ENCODE results near the gene IL6R. TPM values are rescaled to one million over a fixed set of nuclear protein-coding genes. Genes with fewer than 3 reads are reported as not detected.

Gene IL6R
- total and polyA plus RNA-seq, 2 experiments from 2014 or later, result 35.1 to 38.5 TPM

- no peak for TF ChIP-seq EZH2phosphoT487 (IDR thresholded peaks at IDR 0.05; ENCODE audit: low read depth, severe bottlenecking, unreplicated experiment)
- TF ChIP-seq EZH2 (IDR thresholded peaks at IDR 0.05; ENCODE audit: borderline replicate concordance), result no peak
- TF ChIP-seq CTCF (IDR thresholded peaks at IDR 0.05; ENCODE audit: poor library complexity), result no peak
- no peaks in the 10 kb centered on the region for H4K20me1 ChIP-seq (ENCODE audit: insufficient read depth, poor library complexity, severe bottlenecking)
- no peaks in the 10 kb centered on the region for H3K4me1 ChIP-seq (ENCODE audit: insufficient read depth)
- 70% methylated on average over 1 of the region's 3 CpGs for WGBS (ENCODE audit: low lambda C conversion rate, missing lambda C conversion rate)
- no peak overlapping the region for H3K4me3 ChIP-seq
- H3K4me2 ChIP-seq, result no peak overlapping the region
- H3K9me2 ChIP-seq (replicated peaks; ENCODE audit: insufficient read depth), result no peaks in the 10 kb centered on the region
- peak; percentile 23 for DNase-seq (ENCODE audit: low spot score)
- no peaks in the 10 kb centered on the region for H3K27me3 ChIP-seq
- no peaks in the 10 kb centered on the region for H3K36me3 ChIP-seq (replicated peaks; ENCODE audit: insufficient read depth, low read depth)
- H2AFZ ChIP-seq, result no peak overlapping the region
- H3K27ac ChIP-seq, result no peak overlapping the region
- H3K9me3 ChIP-seq (ENCODE audit: low read depth), result no peaks in the 10 kb centered on the region
- no peaks in the 10 kb centered on the region for H3K79me2 ChIP-seq
Observed at GRCh38 chr1:154474802-154475201, 69.7 kb downstream of the IL6R start.

DNA sequence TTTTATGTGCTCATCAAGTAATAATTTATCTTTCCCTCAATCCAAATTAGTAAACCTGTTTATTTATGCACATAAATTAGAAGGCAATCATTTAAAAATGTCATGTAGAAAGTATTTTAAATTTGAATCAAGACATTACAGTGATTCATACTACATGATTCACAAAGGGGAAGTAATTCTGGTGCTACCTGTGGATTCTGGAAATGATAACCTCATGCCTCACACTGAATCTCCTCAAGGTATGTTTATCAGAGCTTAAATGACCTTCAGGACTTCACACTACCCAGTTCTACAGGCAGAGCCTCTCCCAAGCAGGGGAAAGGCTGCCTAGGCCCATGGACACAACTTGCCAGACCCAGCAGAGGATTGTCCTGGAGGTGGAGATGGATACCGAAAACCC lies 71.6 kb downstream of the IL6R start:
- Histone ChIP-seq H3K9me3 (ENCODE audit: low read depth) (no peaks in the 10 kb centered on the region), H2AFZ (no peak overlapping the region), H3K79me2 (no peaks in the 10 kb centered on the region), H3K4me2 (no peak overlapping the region), H4K20me1 (ENCODE audit: insufficient read depth, poor library complexity, severe bottlenecking) (no peaks in the 10 kb centered on the region), H3K27me3 (no peaks in the 10 kb centered on the region), H3K4me1 (ENCODE audit: insufficient read depth) (no peaks in the 10 kb centered on the region), H3K4me3 (no peak overlapping the region), H3K9me2 (replicated peaks; ENCODE audit: insufficient read depth) (no peaks in the 10 kb centered on the region), H3K27ac (no peak overlapping the region), H3K36me3 (replicated peaks; ENCODE audit: insufficient read depth, low read depth) (no peaks in the 10 kb centered on the region)
- TF ChIP-seq EZH2 (IDR thresholded peaks at IDR 0.05; ENCODE audit: borderline replicate concordance) (no peak), EZH2phosphoT487 (IDR thresholded peaks at IDR 0.05; ENCODE audit: low read depth, severe bottlenecking, unreplicated experiment) (no peak), CTCF (IDR thresholded peaks at IDR 0.05; ENCODE audit: poor library complexity) (no peak)
- no peak for DNase-seq (ENCODE audit: low spot score)
- 89% methylated on average over 1 of the region's 1 CpG for WGBS (ENCODE audit: low lambda C conversion rate, missing lambda C conversion rate)

GRCh38 chr1:154478013-154478412 lies 72.9 kb downstream of the IL6R start:
- H3K4me2 ChIP-seq, result no peak overlapping the region
- H3K4me3 ChIP-seq, result no peak overlapping the region
- H3K9me3 ChIP-seq (ENCODE audit: low read depth), result no peaks in the 10 kb centered on the region
- no peak overlapping the region for H3K27ac ChIP-seq
- no peaks in the 10 kb centered on the region for H3K9me2 ChIP-seq (replicated peaks; ENCODE audit: insufficient read depth)
- H2AFZ ChIP-seq, result no peak overlapping the region
- H3K27me3 ChIP-seq, result no peaks in the 10 kb centered on the region
- no peaks in the 10 kb centered on the region for H4K20me1 ChIP-seq (ENCODE audit: insufficient read depth, poor library complexity, severe bottlenecking)
- H3K79me2 ChIP-seq, result no peaks in the 10 kb centered on the region
- TF ChIP-seq EZH2phosphoT487 (IDR thresholded peaks at IDR 0.05; ENCODE audit: low read depth, severe bottlenecking, unreplicated experiment) (no peak), EZH2 (IDR thresholded peaks at IDR 0.05; ENCODE audit: borderline replicate concordance) (no peak), CTCF (IDR thresholded peaks at IDR 0.05; ENCODE audit: poor library complexity) (no peak)
- H3K4me1 ChIP-seq (ENCODE audit: insufficient read depth), result no peaks in the 10 kb centered on the region
- no peak for DNase-seq (ENCODE audit: low spot score)
- H3K36me3 ChIP-seq (replicated peaks; ENCODE audit: insufficient read depth, low read depth), result no peaks in the 10 kb centered on the region
- 88% methylated on average over 8 of the region's 8 CpGs for WGBS (ENCODE audit: low lambda C conversion rate, missing lambda C conversion rate)

DNA sequence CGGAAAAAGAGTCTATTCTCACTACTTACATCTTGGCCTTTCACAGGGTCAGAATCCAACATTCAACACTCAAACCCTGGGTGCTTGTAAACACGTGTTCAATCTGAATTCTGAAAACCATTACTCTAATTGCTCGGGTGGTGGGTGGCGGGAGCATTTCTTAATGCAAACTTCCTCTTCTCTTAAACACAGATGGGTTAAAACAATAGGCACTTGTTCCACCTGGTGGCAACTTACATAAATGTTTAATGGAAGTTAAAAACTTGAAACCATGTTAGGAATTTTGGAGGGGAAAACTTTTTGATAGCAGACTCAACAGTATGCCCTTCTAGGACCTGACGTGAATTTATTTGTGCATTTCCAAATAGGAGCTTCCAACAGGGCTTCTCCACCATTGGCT lies 73.5 kb downstream of the IL6R start:
- Histone ChIP-seq H3K4me3 (no peak overlapping the region), H3K4me1 (ENCODE audit: insufficient read depth) (no peaks in the 10 kb centered on the region), H2AFZ (no peak overlapping the region), H4K20me1 (ENCODE audit: insufficient read depth, poor library complexity, severe bottlenecking) (no peaks in the 10 kb centered on the region), H3K36me3 (replicated peaks; ENCODE audit: insufficient read depth, low read depth) (no peaks in the 10 kb centered on the region), H3K9me2 (replicated peaks; ENCODE audit: insufficient read depth) (no peaks in the 10 kb centered on the region), H3K4me2 (no peak overlapping the region), H3K27ac (no peak overlapping the region), H3K9me3 (ENCODE audit: low read depth) (no peaks in the 10 kb centered on the region), H3K27me3 (no peaks in the 10 kb centered on the region), H3K79me2 (no peaks in the 10 kb centered on the region)
- peak; percentile 37 for DNase-seq (ENCODE audit: low spot score)
- peak; percentile 24 for TF ChIP-seq CTCF (IDR thresholded peaks at IDR 0.05; ENCODE audit: poor library complexity)
- TF ChIP-seq EZH2phosphoT487 (IDR thresholded peaks at IDR 0.05; ENCODE audit: low read depth, severe bottlenecking, unreplicated experiment), result no peak
- WGBS (ENCODE audit: low lambda C conversion rate, missing lambda C conversion rate), result 53% methylated on average over 5 of the region's 5 CpGs
